ENCODE measurements around the gene TTLL12. TPM values are rescaled to one million over a fixed set of nuclear protein-coding genes. Genes with fewer than 3 reads are reported as not detected.

TTLL12 gene
- total and polyA plus RNA-seq, 2 of the 8 experiments (the other 6 are each of a cell fraction or from before 2014, with no cell fraction given), result 101 to 124 TPM

- no peaks in the 10 kb centered on the region for H3K9me3 ChIP-seq (ENCODE audit: insufficient read depth in 2 of 2, low read depth in 1 of 2, low read length in 1 of 2)
- H3K4me3 ChIP-seq (ENCODE audit: extremely low read depth in 1 of 4, insufficient read depth in 2 of 4, low read depth in 3 of 4, low read length in 4 of 4), result no peak overlapping the region
- no peak overlapping the region for H2AFZ ChIP-seq (ENCODE audit: low read length)
- no peak overlapping the region for H3K56ac ChIP-seq (replicated peaks; ENCODE audit: insufficient read length, low read depth, low read length)
- H3K4ac ChIP-seq (replicated peaks; ENCODE audit: insufficient read length, low read depth, low read length), result no peak overlapping the region
- H2BK5ac ChIP-seq (ENCODE audit: low read depth, low read length), result no peak overlapping the region
- H4K5ac ChIP-seq (ENCODE audit: insufficient read length, low read depth, low read length), result no peak overlapping the region
- H3K14ac ChIP-seq (ENCODE audit: insufficient read length), result no peak overlapping the region
- no peaks in the 10 kb centered on the region for H3K79me1 ChIP-seq (ENCODE audit: low read depth, low read length)
- no peak overlapping the region for H2BK12ac ChIP-seq (ENCODE audit: low read depth, low read length)
- 86% methylated on average over 7 of the region's 7 CpGs; no CpG with 5 or more reads in 1 of the 2 experiments for WGBS, 2 experiments (ENCODE audit: extremely low coverage in 1 of 2, insufficient coverage in 1 of 2, insufficient read length in 1 of 2, insufficient replicate concordance in 2 of 2, low coverage in 1 of 2, low lambda C conversion rate in 2 of 2, missing lambda C conversion rate in 1 of 2)
- H2BK120ac ChIP-seq (replicated peaks; ENCODE audit: low read depth, low read length), result no peak overlapping the region
- H3K23me2 ChIP-seq (ENCODE audit: low read depth, low read length), result no peaks in the 10 kb centered on the region
- H2BK20ac ChIP-seq (ENCODE audit: low read length), result no peak overlapping the region
- no peak overlapping the region for H3K4me2 ChIP-seq (ENCODE audit: insufficient read depth in 1 of 2, low read depth in 2 of 2, low read length in 2 of 2)
- no peaks in the 10 kb centered on the region; a peak in 2 of 7 replicates for H3K4me1 ChIP-seq (replicated peaks in 1 of 4; ENCODE audit: control insufficient read depth in 3 of 4, insufficient read depth in 4 of 4, low read length in 3 of 4)
- no peaks in the 10 kb centered on the region for H3K79me2 ChIP-seq (ENCODE audit: control insufficient read depth in 1 of 2, insufficient read depth in 2 of 2, low read length in 2 of 2)
- peaks cover 4 to 18% of the 10 kb centered on the region in 2 experiments for H4K20me1 ChIP-seq (replicated peaks in 1 of 2; ENCODE audit: control insufficient read depth in 1 of 2, insufficient read depth in 2 of 2, low read length in 2 of 2)
- DNase-seq (ENCODE audit: low read depth in 1 of 2, low spot score in 2 of 2), result no peak
- no peaks in the 10 kb centered on the region for H3K27me3 ChIP-seq (replicated peaks in 1 of 4; ENCODE audit: control insufficient read depth in 3 of 4, extremely low read depth in 1 of 4, insufficient read depth in 3 of 4, low read length in 3 of 4)
- peaks cover 29 to 70% (median 62%) of the 10 kb centered on the region in 4 experiments for H3K36me3 ChIP-seq (ENCODE audit: control insufficient read depth in 2 of 4, insufficient read depth in 4 of 4, low read length in 3 of 4)
- no peak overlapping the region for H2AK5ac ChIP-seq (ENCODE audit: low read depth, low read length)
- no peak for FAIRE-seq
- ChIA-PET CTCF (ENCODE audit: partially characterized antibody) (no interaction called here), POLR2A (ENCODE audit: partially characterized antibody) (interaction anchor here (1.2 kb wide), 1 partner anchor 9 kb away, joined by 4 read pairs; the partner anchor contains the start of gene TTLL12)
- TF ChIP-seq KDM5A (IDR thresholded peaks at IDR 0.05; ENCODE audit: low read length), result no peak
- TF ChIP-seq RAD21 (IDR thresholded peaks at IDR 0.05 in 1 of 2, conservative IDR thresholded peaks at IDR 0.05 in 1 of 2; ENCODE audit: low read depth in 2 of 2, low read length in 2 of 2), result no peak
- no peak for TF ChIP-seq EZH2 (IDR thresholded peaks at IDR 0.05; ENCODE audit: low read depth, low read length, severe bottlenecking)
- H4K91ac ChIP-seq (replicated peaks; ENCODE audit: insufficient read length, low read length), result no peak overlapping the region
- no peak overlapping the region for H3K27ac ChIP-seq (ENCODE audit: low read depth, low read length)
- no peak overlapping the region for H2BK15ac ChIP-seq (ENCODE audit: low read length)
- H3K18ac ChIP-seq (ENCODE audit: extremely low read depth, low read length), result no peak overlapping the region
- no peak overlapping the region for H3K23ac ChIP-seq (ENCODE audit: insufficient read length)
- no peak overlapping the region for H4K8ac ChIP-seq (ENCODE audit: extremely low read depth, insufficient read depth, low read length)
- H3K9ac ChIP-seq (replicated peaks in 1 of 4; ENCODE audit: extremely low read depth in 1 of 4, low read depth in 3 of 4, low read length in 3 of 4), result no peak overlapping the region
Observed at GRCh38 chr22:43177479-43177878, 9.5 kb downstream of the TTLL12 start.
